ENCODE data around the gene MTNR1B.

Gene MTNR1B

GRCh38 chr11:92969634-92970347 is at the start of gene MTNR1B:
Gene MTNR1B (plus strand): TSS chr11:92969651. CDS start chr11:92969726, 75 bp downstream.
- DNase-seq, result no peak

GRCh38 chr11:92920331-92920730 is 49.1 kb upstream of the MTNR1B start:
- no peak for DNase-seq

GRCh38 chr11:92922731-92923130 is 46.7 kb upstream of the MTNR1B start:
- no peak for DNase-seq

GRCh38 chr11:92929246-92929645 is 40.2 kb upstream of the MTNR1B start:
- no peak for DNase-seq

GRCh38 chr11:92929653-92930052 is 39.8 kb upstream of the MTNR1B start:
- DNase-seq, result no peak

- no peak for DNase-seq
These were observed 37.6 kb upstream of the MTNR1B start for GRCh38 chr11:92931746-92932422.

GRCh38 chr11:92939305-92939704 is 30.1 kb upstream of the MTNR1B start:
- DNase-seq, result no peak

GRCh38 chr11:92941676-92942571 is 27.5 kb upstream of the MTNR1B start:
- DNase-seq, result no peak

GRCh38 chr11:92946707-92947106 is 22.7 kb upstream of the MTNR1B start:
- no peak for DNase-seq

- DNase-seq, result no peak
These were observed 21.3 kb upstream of the MTNR1B start for GRCh38 chr11:92948116-92948515.

GRCh38 chr11:92954003-92954402 is 15.4 kb upstream of the MTNR1B start:
- DNase-seq, result no peak

GRCh38 chr11:92955860-92956259 is 13.6 kb upstream of the MTNR1B start:
- no peak for DNase-seq

- no peak for DNase-seq
These were observed 8.6 kb upstream of the MTNR1B start for GRCh38 chr11:92960886-92961285.

GRCh38 chr11:92962446-92962845 is 7.0 kb upstream of the MTNR1B start:
- DNase-seq, result no peak

- DNase-seq, result no peak
These were observed 5.0 kb upstream of the MTNR1B start for GRCh38 chr11:92964471-92964870.

- DNase-seq, result no peak
These were observed 4.3 kb upstream of the MTNR1B start for GRCh38 chr11:92965196-92965595.

GRCh38 chr11:92967178-92967577 is 2.3 kb upstream of the MTNR1B start:
- DNase-seq, result no peak

- DNase-seq, result no peak
These were observed 1.6 kb upstream of the MTNR1B start for GRCh38 chr11:92967867-92968266.

GRCh38 chr11:92969293-92969633 is 188 bp upstream of the MTNR1B start:
- DNase-seq, result no peak

- DNase-seq, result no peak
These were observed 2.8 kb downstream of the MTNR1B start for GRCh38 chr11:92972248-92972647.

- DNase-seq, result no peak
These were observed 5.8 kb downstream of the MTNR1B start for GRCh38 chr11:92975285-92975684.

GRCh38 chr11:92976681-92977080 is 7.2 kb downstream of the MTNR1B start:
- DNase-seq, result no peak

GRCh38 chr11:92977401-92977800 is 8.0 kb downstream of the MTNR1B start:
- no peak for DNase-seq

Measured in activated CD8-positive, alpha-beta memory T cell treated with anti-CD3 and anti-CD28 coated beads, Interleukin-2, amount 50 U/mL, for 48 hours (primary cell).